Stimulated activated naive CD8-positive, alpha-beta T cell treated with anti-CD3 and anti-CD28 coated beads, Interleukin-15, Interleukin-2, amounts not matched to agents 100 U/mL and 50 U/mL, for 24 hours (primary cell): Measurements from ENCODE around the gene ATP13A3.
"Not testable (repeated sequence)": the region's sequence is repeated elsewhere in the genome, so short reads cannot be mapped to it uniquely, and the experiment has no call there.

ENCODE experiments used
- ATAC-seq: fragments of 150-1000 bp; cut with Tn5 transposase; one replicate; pipeline ENCODE4 v1.10.0; 2021
- DNase-seq: peaks from one replicate; pipeline ENCODE4 v3.0.0; 2021

ATP13A3 gene

GRCh38 chr3:194499516-194499915 lies 12.7 kb upstream of the ATP13A3 start:
- ATAC-seq, DNase-seq: not testable (repeated sequence)

GRCh38 chr3:194497799-194498575 lies 11.2 kb upstream of the ATP13A3 start:
- DNase-seq (no peak), ATAC-seq (peak; percentile 82)

GRCh38 chr3:194496217-194496919 lies 9.6 kb upstream of the ATP13A3 start:
- DNase-seq, result no peak
- no peak for ATAC-seq

- no peak for ATAC-seq
- no peak for DNase-seq
Measured at GRCh38 chr3:194494951-194495374, 8.2 kb upstream of the ATP13A3 start.

GRCh38 chr3:194493995-194494927 lies 7.5 kb upstream of the ATP13A3 start:
- ATAC-seq, result not testable (repeated sequence)

GRCh38 chr3:194492001-194492400 lies 5.2 kb upstream of the ATP13A3 start:
- ATAC-seq (no peak), DNase-seq (no peak)

More at GRCh38 chr3:194493995-194494927, 7.5 kb upstream of the ATP13A3 start:
- not testable (repeated sequence) for DNase-seq

GRCh38 chr3:194489736-194490612 lies 3.2 kb upstream of the ATP13A3 start:
- peak; percentile 11 for ATAC-seq

GRCh38 chr3:194488055-194488742 lies 1.4 kb upstream of the ATP13A3 start:
- ATAC-seq, result no peak
- no peak for DNase-seq

More at GRCh38 chr3:194489736-194490612, 3.2 kb upstream of the ATP13A3 start:
- peak; percentile 28 for DNase-seq

GRCh38 chr3:194487289-194488054 lies 670 bp upstream of the ATP13A3 start:
- DNase-seq (peak; percentile 56), ATAC-seq (peak; percentile 1)

GRCh38 chr3:194485881-194486539 lies 792 bp downstream of the ATP13A3 start:
- ATAC-seq (peak; percentile 28), DNase-seq (peak; percentile 63)

GRCh38 chr3:194485468-194485880 lies 1.3 kb downstream of the ATP13A3 start:
- DNase-seq (no peak), ATAC-seq (no peak)

- no peak for ATAC-seq
- DNase-seq, result no peak
Measured at GRCh38 chr3:194484614-194485013, 2.2 kb downstream of the ATP13A3 start.

GRCh38 chr3:194483850-194484249 lies 3.0 kb downstream of the ATP13A3 start:
- no peak for DNase-seq
- ATAC-seq, result no peak

GRCh38 chr3:194482830-194483229 lies 4.0 kb downstream of the ATP13A3 start:
- DNase-seq, result not testable (repeated sequence)

GRCh38 chr3:194482196-194482593 lies 4.6 kb downstream of the ATP13A3 start:
- ATAC-seq (no peak), DNase-seq (no peak)

More at GRCh38 chr3:194482830-194483229, 4.0 kb downstream of the ATP13A3 start:
- ATAC-seq, result not testable (repeated sequence)

- DNase-seq (no peak), ATAC-seq (no peak)
Measured at GRCh38 chr3:194481525-194482195, 5.1 kb downstream of the ATP13A3 start.

GRCh38 chr3:194481103-194481502 lies 5.7 kb downstream of the ATP13A3 start:
- DNase-seq (no peak), ATAC-seq (peak; percentile 33)

GRCh38 chr3:194476784-194477183 lies 10.0 kb downstream of the ATP13A3 start:
- no peak for DNase-seq
- ATAC-seq, result no peak
